IMR-90 (cell line): ENCODE results near the gene TMEM212. TPM values are rescaled to one million over a fixed set of nuclear protein-coding genes. Genes with fewer than 3 reads are reported as not detected.

Experiments used
- ATAC-seq: fragments of 200-7000 bp; cut with Tn5 transposase; 2 replicates; pipeline ENCODE4 v1.9.1; 2020; ENCODE audit warnings: low read depth, mild to moderate bottlenecking, moderate library complexity
- BruUV-seq: library from RNA; stranded (reverse); fragments of 400-500 nt; replicated peaks from 2 replicates; lab custom pipeline; 2021; lab: Mats Ljungman, UMichigan
- CTCF ChIA-PET: fragments of 300-600 bp; formaldehyde crosslinking; extraction: SDS; loops from one replicate; lab custom pipeline; 2021; ENCODE audit warnings: antibody characterized with exemption; lab: Yijun Ruan, JAX
- POLR2A ChIA-PET: fragments of 300-600 bp; sonication (Branson Sonifier 250); formaldehyde crosslinking; loops from one replicate; lab custom pipeline; 2022; ENCODE audit warnings: antibody characterized with exemption; ENCODE audit not compliant: unreplicated experiment; lab: Charles Lee
- DNase-seq: peaks from one replicate; pipeline ENCODE4 v3.0.0; 2013
- H2AFZ ChIP-seq: replicated peaks from 2 replicates; pipeline ENCODE3; 2013; ENCODE audit warnings: low read length, mild to moderate bottlenecking; ENCODE audit not compliant: poor library complexity
- H2AK5ac ChIP-seq: 2 replicates; pipeline ENCODE4 v1.6.1; 2013; ENCODE audit warnings: low read depth, low read length, inconsistent platforms
- H2AK9ac ChIP-seq: replicated peaks from 2 replicates; pipeline ENCODE3; 2013; ENCODE audit warnings: mild to moderate bottlenecking, low read depth, low read length, moderate library complexity; ENCODE audit not compliant: poor library complexity
- H2BK120ac ChIP-seq: 2 replicates; pipeline ENCODE4 v1.6.1; 2013; ENCODE audit warnings: low read depth, low read length, inconsistent platforms
- H2BK15ac ChIP-seq: 3 replicates; pipeline ENCODE4 v1.6.1; 2013; ENCODE audit warnings: low read depth, low read length, inconsistent platforms
- H2BK20ac ChIP-seq: 2 replicates; pipeline ENCODE4 v1.6.1; 2013; ENCODE audit warnings: low read depth, mild to moderate bottlenecking, inconsistent platforms, low read length, moderate library complexity
- H2BK5ac ChIP-seq: 2 replicates; pipeline ENCODE4 v1.6.1; 2013; ENCODE audit warnings: mild to moderate bottlenecking, low read depth, low read length, inconsistent platforms; ENCODE audit not compliant: poor library complexity, severe bottlenecking
- H3K14ac ChIP-seq: replicated peaks from 2 replicates; pipeline ENCODE4 v1.6.1; 2013; ENCODE audit warnings: low read depth, low read length, inconsistent platforms
- H3K18ac ChIP-seq: 2 replicates; pipeline ENCODE4 v1.6.1; 2013; ENCODE audit warnings: low read depth, low read length, control low read depth
- H3K23ac ChIP-seq: 2 replicates; pipeline ENCODE4 v1.6.1; 2013; ENCODE audit warnings: low read depth, low read length, inconsistent platforms
- H3K27ac ChIP-seq: 2 replicates; pipeline ENCODE4 v1.5.1; 2013; ENCODE audit warnings: mild to moderate bottlenecking, control low read depth, low read length; ENCODE audit not compliant: insufficient read depth
- H3K27me3 ChIP-seq: 2 replicates; pipeline ENCODE4 v1.6.1; 2013; ENCODE audit warnings: low read length; ENCODE audit not compliant: control insufficient read depth, insufficient read depth
- H3K36me3 ChIP-seq: 2 replicates; pipeline ENCODE4 v1.6.1; 2013; ENCODE audit warnings: low read length, mixed read lengths; ENCODE audit not compliant: control insufficient read depth, insufficient read depth
- H3K4ac ChIP-seq: 2 replicates; pipeline ENCODE4 v1.6.1; 2013; ENCODE audit warnings: low read depth, low read length, inconsistent platforms
- H3K4me1 ChIP-seq: 2 replicates; pipeline ENCODE4 v1.6.1; 2013; ENCODE audit warnings: low read length, mixed read lengths; ENCODE audit not compliant: control insufficient read depth, insufficient read depth
- H3K4me2 ChIP-seq: 2 replicates; pipeline ENCODE4 v1.6.1; 2013; ENCODE audit warnings: low read depth, mild to moderate bottlenecking, control low read depth, low read length, moderate library complexity
- H3K4me3 ChIP-seq: 2 replicates; pipeline ENCODE4 v1.5.1; 2013; ENCODE audit warnings: low read depth, mild to moderate bottlenecking, control low read depth, low read length, moderate library complexity; ENCODE audit not compliant: insufficient read depth
- H3K56ac ChIP-seq: 2 replicates; pipeline ENCODE4 v1.6.1; 2013; ENCODE audit warnings: low read length, inconsistent platforms; ENCODE audit not compliant: insufficient read depth; ENCODE audit errors: extremely low read depth
- H3K79me1 ChIP-seq, 2 experiments: 2 replicates each; pipeline ENCODE4 v1.6.1; 2013; ENCODE audit warnings: low read length in 2 of 2, inconsistent platforms in 1 of 2, low read depth in 1 of 2
- H3K9ac ChIP-seq: 2 replicates; pipeline ENCODE4 v1.6.1; 2013; ENCODE audit warnings: low read depth, low read length, control low read depth
- H3K9me1 ChIP-seq: 2 replicates; pipeline ENCODE4 v1.6.1; 2013; ENCODE audit warnings: low read length, inconsistent platforms; ENCODE audit not compliant: insufficient read depth
- H3K9me3 ChIP-seq: 2 replicates; pipeline ENCODE4 v1.6.1; 2013; ENCODE audit warnings: low read length; ENCODE audit not compliant: control insufficient read depth, insufficient read depth
- H4K20me1 ChIP-seq: 2 replicates; pipeline ENCODE4 v1.6.1; 2013; ENCODE audit warnings: low read length, inconsistent platforms; ENCODE audit not compliant: insufficient read depth
- H4K5ac ChIP-seq: 2 replicates; pipeline ENCODE4 v1.6.1; 2013; ENCODE audit warnings: mild to moderate bottlenecking, low read depth, low read length, control low read depth
- H4K8ac ChIP-seq, 2 experiments: 2 replicates each; pipeline ENCODE4 v1.6.1; 2013; ENCODE audit warnings: low read depth in 2 of 2, low read length in 2 of 2, control low read depth in 1 of 2, inconsistent platforms in 1 of 2
- H4K91ac ChIP-seq: 2 replicates; pipeline ENCODE4 v1.6.1; 2013; ENCODE audit warnings: low read depth, low read length, inconsistent platforms; ENCODE audit not compliant: insufficient read depth
- CEBPB ChIP-seq: IDR thresholded peaks from 2 replicates; pipeline ENCODE4 v1.6.1; 2012; ENCODE audit warnings: low read depth, low read length, improper control_type of control experiment
- MXI1 ChIP-seq: IDR thresholded peaks from 2 replicates; pipeline ENCODE4 v1.6.1; 2012; ENCODE audit warnings: low read depth, mild to moderate bottlenecking, low read length, moderate library complexity, borderline replicate concordance
- WGBS, 2 experiments: methylation state at CpG; one replicate each; pipeline versions ENCODE4 v1.1.5 to v1.1.7; 2013; ENCODE audit warnings: missing lambda C conversion rate in 2 of 2; ENCODE audit not compliant: insufficient read length in 1 of 2; ENCODE audit errors: extremely low coverage in 2 of 2; 5-methylcytosine and 5-hydroxymethylcytosine counted together
- dilution Hi-C: fragments of 300-500 bp; cut with HindIII; formaldehyde crosslinking; loops from one replicate; pipeline ENCODE4 v1.14.3; 2018; ENCODE audit warnings: low sequenced_read_pairs; ENCODE audit not compliant: unreplicated experiment
- in situ Hi-C: fragments of 300-500 bp; cut with MboI; formaldehyde crosslinking; loops from 3 replicates; pipeline ENCODE4 v1.14.3; 2019; ENCODE audit warnings: low sequenced_read_pairs, inconsistent platforms, mixed read lengths
- intact Hi-C: fragments of 100-400 bp; cut with micrococcal nuclease; formaldehyde crosslinking; loops from 2 replicates; pipeline ENCODE4 v1.10.0; 2022
- polyA plus RNA-seq, 3 experiments: library from polyadenylated mRNA; depleted of rRNA; stranded (reverse); fragments of >200 nt; gene quantifications; 2 replicates each; pipeline ENCODE4 v1.2.3, GENCODE V29; 2012; ENCODE audit warnings: low replicate concordance in 1 of 3
- total RNA-seq: library from RNA; depleted of rRNA; stranded (reverse); fragments of >200 nt; gene quantifications from 2 replicates; pipeline ENCODE4 v1.2.3, GENCODE V29; 2012

Gene TMEM212
- total and polyA plus RNA-seq, 2 of the 4 experiments (the other 2 are of a cell fraction), result not detected

GRCh38 chr3:171874879-171875278 lies 31.7 kb downstream of the TMEM212 start:
- Histone ChIP-seq H3K18ac (peak overlapping the region; percentile 81), H3K4me2 (peak overlapping the region; percentile 17; the same call in 1 of the 2 replicates), H2AK9ac (no peak overlapping the region), H3K4me3 (no peak overlapping the region), H4K20me1 (no peaks in the 10 kb centered on the region), H2BK5ac (peak overlapping the region; percentile 97), H4K91ac (peak overlapping the region; percentile 87), H3K56ac (peak overlapping the region; percentile 64), H3K4me1 (peaks cover 34% of the 10 kb centered on the region), H3K9ac (peak overlapping the region; percentile 29; the same call in 1 of the 2 replicates), H3K27ac (peak overlapping the region; percentile 85), H3K79me1 (peaks cover 0 to 15% of the 10 kb centered on the region in 2 experiments; a peak in 1 of 4 replicates), H4K8ac (peak overlapping the region; percentile 72 to 75), H4K5ac (peak overlapping the region; percentile 58), H2AFZ (no peak overlapping the region), H2BK120ac (peak overlapping the region; percentile 94), H3K23ac (peak overlapping the region; percentile 71), H3K36me3 (no peaks in the 10 kb centered on the region), H3K27me3 (no peaks in the 10 kb centered on the region), H2AK5ac (peak overlapping the region; percentile 65), H2BK15ac (peak overlapping the region; percentile 67), H2BK20ac (peak overlapping the region; percentile 94), H3K9me3 (no peaks in the 10 kb centered on the region), H3K14ac (peak overlapping the region; percentile 75), H3K4ac (peak overlapping the region; percentile 87), H3K9me1 (peaks cover 19% of the 10 kb centered on the region)
- dilution Hi-C loops, result no loop called here
- no peak for ATAC-seq
- in situ Hi-C loops, result no loop called here
- intact Hi-C loops, result loop anchor here (1.0 to 5.0 kb wide), 3 partner anchors 37 to 165 kb away; no protein-coding TSS in a partner anchor
- no CpG with 5 or more reads among the region's 4 CpGs for WGBS, 2 experiments
- DNase-seq, result no peak
- no TSS peak for BruUV-seq
- TF ChIP-seq CEBPB, result peak; percentile 72
- no peak for TF ChIP-seq MXI1
- ChIA-PET CTCF (no interaction called here), POLR2A (interaction anchor here (0.8 to 1.3 kb wide), 2 partner anchors 100 to 164 kb away, joined by 3 to 10 read pairs; no protein-coding TSS in a partner anchor)
